Measurements from ENCODE around the gene KMT2E. TPM values are rescaled to one million over a fixed set of nuclear protein-coding genes. Genes with fewer than 3 reads are reported as not detected.
A peak's percentile ranks its signal among the peaks of the same experiment; 100 is the strongest.

The KMT2E gene
- total RNA-seq, 1 donor from 2014 or later: 62.5 TPM

GRCh38 chr7:104968648-104969047 is 45.4 kb upstream of the KMT2E start:
- no peaks in the 10 kb centered on the region for H3K9me3 ChIP-seq (ENCODE audit: insufficient read depth, low read depth, low read length)
- TF ChIP-seq EZH2 (IDR thresholded peaks at IDR 0.05; ENCODE audit: insufficient read depth, low read length) (no peak), CTCF (IDR thresholded peaks at IDR 0.05; ENCODE audit: insufficient read depth, low read depth, low read length) (no peak)
- no peak for FAIRE-seq
- no peaks in the 10 kb centered on the region for H3K36me3 ChIP-seq (ENCODE audit: insufficient read depth, low read length)
- no peak overlapping the region for H3K27ac ChIP-seq (ENCODE audit: low read depth, low read length)
- H3K79me2 ChIP-seq (ENCODE audit: insufficient read depth, low read length): no peaks in the 10 kb centered on the region
- peaks cover 37% of the 10 kb centered on the region for H3K4me1 ChIP-seq (ENCODE audit: insufficient read depth, low read length)
- no peak for DNase-seq (ENCODE audit: low read depth)
- H3K4me3 ChIP-seq (ENCODE audit: insufficient read depth, low read depth, low read length): no peak overlapping the region
- no peaks in the 10 kb centered on the region for H3K27me3 Mint-ChIP-seq (ENCODE audit: low read depth, unreplicated experiment)
- H4K20me1 ChIP-seq (ENCODE audit: insufficient read depth, low read length): no peaks in the 10 kb centered on the region
- no peak overlapping the region for H2AFZ ChIP-seq (ENCODE audit: low read depth, low read length)
- no peak overlapping the region for H3K9ac ChIP-seq (ENCODE audit: low read length)
- no peak overlapping the region for H3K27ac Mint-ChIP-seq (ENCODE audit: unreplicated experiment)
- H3K27me3 ChIP-seq (ENCODE audit: insufficient read depth, low read length): no peaks in the 10 kb centered on the region
- peaks cover 3% of the 10 kb centered on the region for H3K36me3 Mint-ChIP-seq (ENCODE audit: low read depth, unreplicated experiment)
- H3K4me2 ChIP-seq (ENCODE audit: low read length): no peak overlapping the region
- H3K4me3 Mint-ChIP-seq (ENCODE audit: unreplicated experiment): no peak overlapping the region
- peaks cover 14% of the 10 kb centered on the region for H3K4me1 Mint-ChIP-seq (ENCODE audit: low read depth, unreplicated experiment)
- no peaks in the 10 kb centered on the region for H3K9me3 Mint-ChIP-seq (ENCODE audit: unreplicated experiment)

- TF ChIP-seq EZH2 (IDR thresholded peaks at IDR 0.05; ENCODE audit: insufficient read depth, low read length) (no peak), CTCF (IDR thresholded peaks at IDR 0.05; ENCODE audit: insufficient read depth, low read depth, low read length) (no peak)
- H3K9ac ChIP-seq (ENCODE audit: low read length): no peak overlapping the region
- Mint-ChIP-seq H3K4me1 (ENCODE audit: low read depth, unreplicated experiment) (peaks cover 14% of the 10 kb centered on the region), H3K9me3 (ENCODE audit: unreplicated experiment) (no peaks in the 10 kb centered on the region), H3K4me3 (ENCODE audit: unreplicated experiment) (no peak overlapping the region), H3K27ac (ENCODE audit: unreplicated experiment) (no peak overlapping the region), H3K27me3 (ENCODE audit: low read depth, unreplicated experiment) (no peaks in the 10 kb centered on the region), H3K36me3 (ENCODE audit: low read depth, unreplicated experiment) (peaks cover under 1% of the 10 kb centered on the region)
- H3K36me3 ChIP-seq (ENCODE audit: insufficient read depth, low read length): no peaks in the 10 kb centered on the region
- no peaks in the 10 kb centered on the region for H3K9me3 ChIP-seq (ENCODE audit: insufficient read depth, low read depth, low read length)
- H2AFZ ChIP-seq (ENCODE audit: low read depth, low read length): no peak overlapping the region
- no peak for FAIRE-seq
- H4K20me1 ChIP-seq (ENCODE audit: insufficient read depth, low read length): no peaks in the 10 kb centered on the region
- DNase-seq (ENCODE audit: low read depth): no peak
- no peak overlapping the region for H3K4me3 ChIP-seq (ENCODE audit: insufficient read depth, low read depth, low read length)
- H3K27ac ChIP-seq (ENCODE audit: low read depth, low read length): no peak overlapping the region
- H3K79me2 ChIP-seq (ENCODE audit: insufficient read depth, low read length): no peaks in the 10 kb centered on the region
- no peak overlapping the region for H3K4me2 ChIP-seq (ENCODE audit: low read length)
- H3K4me1 ChIP-seq (ENCODE audit: insufficient read depth, low read length): peaks cover 36% of the 10 kb centered on the region
- H3K27me3 ChIP-seq (ENCODE audit: insufficient read depth, low read length): no peaks in the 10 kb centered on the region
Measured at GRCh38 chr7:104969183-104969582, 44.8 kb upstream of the KMT2E start.

- Histone ChIP-seq H3K4me2 (ENCODE audit: low read length) (peak overlapping the region; percentile 16), H3K4me3 (ENCODE audit: insufficient read depth, low read depth, low read length) (no peak overlapping the region), H3K79me2 (ENCODE audit: insufficient read depth, low read length) (no peaks in the 10 kb centered on the region), H3K27ac (ENCODE audit: low read depth, low read length) (peak overlapping the region; percentile 57), H3K27me3 (ENCODE audit: insufficient read depth, low read length) (no peaks in the 10 kb centered on the region), H3K4me1 (ENCODE audit: insufficient read depth, low read length) (peaks cover 39% of the 10 kb centered on the region), H3K9ac (ENCODE audit: low read length) (peak overlapping the region; percentile 24), H3K36me3 (ENCODE audit: insufficient read depth, low read length) (no peaks in the 10 kb centered on the region), H4K20me1 (ENCODE audit: insufficient read depth, low read length) (no peaks in the 10 kb centered on the region), H3K9me3 (ENCODE audit: insufficient read depth, low read depth, low read length) (no peaks in the 10 kb centered on the region), H2AFZ (ENCODE audit: low read depth, low read length) (no peak overlapping the region)
- TF ChIP-seq CTCF (IDR thresholded peaks at IDR 0.05; ENCODE audit: insufficient read depth, low read depth, low read length): no peak
- TF ChIP-seq EZH2 (IDR thresholded peaks at IDR 0.05; ENCODE audit: insufficient read depth, low read length): no peak
- Mint-ChIP-seq H3K4me3 (ENCODE audit: unreplicated experiment) (no peak overlapping the region), H3K27ac (ENCODE audit: unreplicated experiment) (no peak overlapping the region), H3K36me3 (ENCODE audit: low read depth, unreplicated experiment) (peaks cover 2% of the 10 kb centered on the region), H3K27me3 (ENCODE audit: low read depth, unreplicated experiment) (no peaks in the 10 kb centered on the region), H3K9me3 (ENCODE audit: unreplicated experiment) (no peaks in the 10 kb centered on the region), H3K4me1 (ENCODE audit: low read depth, unreplicated experiment) (peaks cover 14% of the 10 kb centered on the region)
- FAIRE-seq: no peak
- DNase-seq (ENCODE audit: low read depth): no peak
Measured at GRCh38 chr7:104971290-104972071, 42.5 kb upstream of the KMT2E start.
